GM10248 (cell line): Measurements from ENCODE around the gene GSG1L.

Experiments
- CTCF ChIA-PET: fragments of 300-600 bp; sonication (Branson Sonifier 250); formaldehyde crosslinking; extraction: SDS; loops from one replicate; lab custom pipeline; 2021; ENCODE audit warnings: antibody characterized with exemption; lab: Yijun Ruan, JAX
- POLR2A ChIA-PET: fragments of 350-650 bp; sonication (Branson Sonifier 250); formaldehyde crosslinking; extraction: SDS; loops from one replicate; lab custom pipeline; 2020; ENCODE audit warnings: antibody characterized with exemption; lab: Yijun Ruan, JAX
- DNase-seq: peaks from one replicate; pipeline ENCODE4 v3.0.0; 2012; ENCODE audit errors: extremely low spot score
- CTCF ChIP-seq: IDR thresholded peaks from 2 replicates; pipeline ENCODE4 v1.5.1; 2012; ENCODE audit warnings: mild to moderate bottlenecking, low read depth; ENCODE audit errors: extremely low read depth, missing control alignments, control extremely low read depth

GSG1L gene

GRCh38 chr16:28009586-28010373 is 53.7 kb downstream of the GSG1L start:
- CTCF ChIA-PET, result no interaction called here
- TF ChIP-seq CTCF, result no peak
- POLR2A ChIA-PET, result no interaction called here
- no peak for DNase-seq

- no peak for DNase-seq
- POLR2A ChIA-PET, result no interaction called here
- CTCF ChIA-PET, result interaction anchor here (1.2 to 1.4 kb wide), 2 partner anchors 9 to 11 kb away, joined by 3 read pairs; no protein-coding TSS in a partner anchor
- no peak for TF ChIP-seq CTCF
These were observed 59.6 kb downstream of the GSG1L start for GRCh38 chr16:28003923-28004322.

- no peak for TF ChIP-seq CTCF
- ChIA-PET POLR2A (no interaction called here), CTCF (no interaction called here)
- DNase-seq, result no peak
These were observed 60.3 kb downstream of the GSG1L start for GRCh38 chr16:28003021-28003865.

GRCh38 chr16:28001642-28002041 is 61.9 kb downstream of the GSG1L start:
- POLR2A ChIA-PET, result no interaction called here
- CTCF ChIA-PET, result no interaction called here
- DNase-seq, result no peak
- TF ChIP-seq CTCF, result no peak

GRCh38 chr16:28001184-28001583 is 62.3 kb downstream of the GSG1L start:
- no peak for DNase-seq
- CTCF ChIA-PET, result no interaction called here
- POLR2A ChIA-PET, result no interaction called here
- no peak for TF ChIP-seq CTCF

GRCh38 chr16:28000314-28001169 is 63.0 kb downstream of the GSG1L start:
- no peak for TF ChIP-seq CTCF
- no peak for DNase-seq
- ChIA-PET CTCF (no interaction called here), POLR2A (no interaction called here)
